WTC11 (cell line): ENCODE results near the gene GPATCH8.

Experiments used
- ATF2 ChIP-seq: sonication (generic); formaldehyde crosslinking; IDR thresholded peaks from 2 replicates; pipeline ENCODE4 v1.8.1; 2022; ENCODE audit warnings: low read depth, missing genetic modification reagents, borderline replicate concordance
- CTCF ChIP-seq: fragments of 200-600 bp; IDR thresholded peaks from 2 replicates; pipeline ENCODE4 v1.8.0; 2022; ENCODE audit warnings: antibody characterized with exemption
- E2F4 ChIP-seq: sonication (generic); formaldehyde crosslinking; IDR thresholded peaks from 2 replicates; pipeline ENCODE4 v1.8.1; 2022; ENCODE audit warnings: low read depth, mild to moderate bottlenecking, moderate library complexity, missing genetic modification reagents, borderline replicate concordance
- ESRRA ChIP-seq: sonication (generic); formaldehyde crosslinking; IDR thresholded peaks from 2 replicates; pipeline ENCODE4 v1.8.1; 2022; ENCODE audit warnings: mild to moderate bottlenecking, missing genetic modification reagents, borderline replicate concordance
- FOXK1 ChIP-seq: sonication (generic); formaldehyde crosslinking; IDR thresholded peaks from 2 replicates; pipeline ENCODE4 v1.8.0; 2022; ENCODE audit warnings: mild to moderate bottlenecking, moderate library complexity, missing genetic modification reagents
- FOXP4 ChIP-seq: sonication (generic); formaldehyde crosslinking; IDR thresholded peaks from 2 replicates; pipeline ENCODE4 v1.8.0; 2022; ENCODE audit warnings: mild to moderate bottlenecking, missing genetic modification reagents
- HMGXB4 ChIP-seq: sonication (generic); formaldehyde crosslinking; IDR thresholded peaks from 2 replicates; pipeline ENCODE4 v1.8.1; 2023; ENCODE audit warnings: mild to moderate bottlenecking, moderate library complexity, missing genetic modification reagents
- OVOL2 ChIP-seq: fragments of 250-450 bp; sonication (Bioruptor Pico); IDR thresholded peaks from 2 replicates; pipeline ENCODE4 v1.9.0; 2021; ENCODE audit warnings: mild to moderate bottlenecking, borderline replicate concordance
- SMAD3 ChIP-seq: sonication (generic); formaldehyde crosslinking; IDR thresholded peaks from 2 replicates; pipeline ENCODE4 v1.8.0; 2022; ENCODE audit warnings: missing genetic modification reagents, mild to moderate bottlenecking, borderline replicate concordance
- TCF7 ChIP-seq: sonication (generic); formaldehyde crosslinking; IDR thresholded peaks from 2 replicates; pipeline ENCODE4 v1.8.0; 2022; ENCODE audit warnings: mild to moderate bottlenecking, low read depth, missing genetic modification reagents, moderate library complexity
- USF2 ChIP-seq: sonication (generic); formaldehyde crosslinking; IDR thresholded peaks from 2 replicates; pipeline ENCODE4 v1.8.1; 2023; ENCODE audit warnings: mild to moderate bottlenecking, missing genetic modification reagents, moderate library complexity
- ZNF423 ChIP-seq: fragments of 250-450 bp; sonication (Bioruptor Pico); IDR thresholded peaks from 2 replicates; pipeline ENCODE4 v2.1.2; 2022; ENCODE audit warnings: mild to moderate bottlenecking, moderate library complexity

- TF ChIP-seq CTCF (no peak), TCF7 (no peak), E2F4 (CRISPR knock-in tag) (no peak), FOXK1 (peak; percentile 91), ZNF423 (CRISPR knock-in tag) (no peak), ESRRA (CRISPR knock-in tag) (no peak), FOXP4 (CRISPR knock-in tag) (no peak), USF2 (CRISPR knock-in tag) (no peak), OVOL2 (CRISPR knock-in tag) (no peak), SMAD3 (no peak), HMGXB4 (CRISPR knock-in tag) (0 out of 2 replicates have a peak, but pooled peaks have one; percentile 39), ATF2 (no peak)
Measured at GRCh38 chr17:44503147-44504029, at the start of gene GPATCH8.
